Subcutaneous abdominal adipose tissue (tissue), 5 donors: ENCODE results near the gene ADISSP.

Experiments
- H3K27ac ChIP-seq: one replicate; pipeline ENCODE4 v1.7.0; 2013; ENCODE audit warnings: low read depth, mild to moderate bottlenecking, inconsistent platforms, low read length, moderate library complexity
- H3K27me3 ChIP-seq, 5 donors: one replicate each; pipeline ENCODE4 v1.7.0; 2013; ENCODE audit warnings: low read length in 5 of 5, inconsistent platforms in 1 of 5; ENCODE audit not compliant: control insufficient read depth in 5 of 5, insufficient read depth in 4 of 5
- H3K36me3 ChIP-seq, 5 donors: one replicate each; pipeline ENCODE4 v1.7.0; 2013; ENCODE audit warnings: low read length in 5 of 5; ENCODE audit not compliant: control insufficient read depth in 5 of 5, insufficient read depth in 5 of 5
- H3K4me1 ChIP-seq, 5 donors: one replicate each; pipeline ENCODE4 v1.7.0; 2013; ENCODE audit warnings: low read length in 5 of 5, mild to moderate bottlenecking in 3 of 5, moderate library complexity in 1 of 5; ENCODE audit not compliant: control insufficient read depth in 5 of 5, insufficient read depth in 5 of 5
- H3K4me3 ChIP-seq, 5 donors: one replicate each; pipeline ENCODE4 v1.7.0; 2013; ENCODE audit warnings: low read length in 5 of 5, low read depth in 1 of 5
- H3K9ac ChIP-seq, 5 donors: one replicate each; pipeline ENCODE4 v1.7.0; 2013; ENCODE audit warnings: low read length in 5 of 5, mild to moderate bottlenecking in 4 of 5, moderate library complexity in 3 of 5
- H3K9me3 ChIP-seq, 5 donors: one replicate each; pipeline ENCODE4 v1.7.0; 2013; ENCODE audit warnings: low read length in 5 of 5; ENCODE audit not compliant: control insufficient read depth in 5 of 5
- donor health status: healthy.
- donor health status: healthy.
- donor health status: healthy.
- donor health status: healthy.
- donor health status: healthy.

The ADISSP gene

DNA sequence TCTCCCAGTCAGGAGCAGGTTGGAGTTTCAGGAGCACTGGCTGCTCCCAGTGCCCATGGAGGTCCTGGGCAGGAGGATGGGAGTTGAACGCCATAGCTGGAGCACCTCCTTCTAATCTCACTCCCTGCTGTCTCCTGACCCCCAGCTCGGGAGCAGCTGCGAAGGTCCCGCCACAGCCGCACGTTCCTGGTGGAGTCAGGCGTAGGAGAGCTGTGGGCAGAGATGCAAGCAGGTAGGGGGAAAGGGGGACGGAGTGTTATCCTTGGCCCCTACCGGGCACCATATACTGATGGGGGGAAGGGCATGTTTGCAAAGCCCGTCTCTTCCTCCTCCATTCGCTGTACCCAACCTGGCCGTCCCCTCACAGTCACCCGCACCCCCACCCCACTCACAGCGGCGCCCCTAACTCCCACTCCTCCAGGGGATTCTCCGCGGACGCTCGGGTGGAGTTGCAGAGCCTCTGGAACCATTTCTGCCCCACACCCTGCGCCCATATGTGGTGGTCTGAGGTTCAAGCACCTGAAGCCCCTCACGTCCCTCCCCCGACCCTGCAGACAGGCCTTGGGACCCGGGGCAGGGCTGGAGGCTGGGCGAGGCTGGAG lies 18.4 kb downstream of the ADISSP start:
- Histone ChIP-seq H3K9me3 (no peaks in the 10 kb centered on the region), H3K4me3 (no peak overlapping the region), H3K9ac (no peak overlapping the region), H3K36me3 (peaks cover 0 to 80% (median 66%) of the 10 kb centered on the region in 5 donors), H3K27ac (no peak overlapping the region), H3K27me3 (peaks cover 0 to 3% (median 0%) of the 10 kb centered on the region in 5 donors), H3K4me1 (peaks cover 3 to 32% (median 17%) of the 10 kb centered on the region in 5 donors)

DNA sequence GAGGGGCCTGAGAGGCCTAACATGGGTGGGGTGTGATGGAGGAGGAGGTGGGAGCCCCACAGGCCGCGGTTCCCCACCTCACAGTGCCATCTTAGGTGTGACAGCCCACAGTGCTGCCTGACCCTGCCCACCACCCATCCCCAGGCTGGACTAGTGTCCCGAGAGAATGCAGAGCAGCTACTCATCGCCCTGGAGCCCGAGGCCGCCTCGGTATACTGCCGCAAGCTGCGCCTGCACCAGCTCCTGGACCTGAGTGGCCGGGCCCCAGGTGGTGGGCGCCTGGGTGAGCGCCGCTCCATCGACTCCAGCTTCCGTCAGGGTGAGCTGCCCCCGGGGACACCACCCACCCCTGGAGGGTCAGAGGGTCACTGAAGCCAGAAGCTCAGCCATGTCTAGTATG lies 19.5 kb downstream of the ADISSP start:
- no peaks in the 10 kb centered on the region for H3K9me3 ChIP-seq
- H3K27ac ChIP-seq, result no peak overlapping the region
- H3K9ac ChIP-seq, result no peak overlapping the region
- peaks cover 0 to 83% (median 71%) of the 10 kb centered on the region in 5 donors for H3K36me3 ChIP-seq
- peaks cover 0 to 21% (median 6%) of the 10 kb centered on the region in 5 donors for H3K4me1 ChIP-seq
- H3K27me3 ChIP-seq, result peaks cover 0 to 3% (median 0%) of the 10 kb centered on the region in 5 donors
- H3K4me3 ChIP-seq, result no peak overlapping the region

DNA sequence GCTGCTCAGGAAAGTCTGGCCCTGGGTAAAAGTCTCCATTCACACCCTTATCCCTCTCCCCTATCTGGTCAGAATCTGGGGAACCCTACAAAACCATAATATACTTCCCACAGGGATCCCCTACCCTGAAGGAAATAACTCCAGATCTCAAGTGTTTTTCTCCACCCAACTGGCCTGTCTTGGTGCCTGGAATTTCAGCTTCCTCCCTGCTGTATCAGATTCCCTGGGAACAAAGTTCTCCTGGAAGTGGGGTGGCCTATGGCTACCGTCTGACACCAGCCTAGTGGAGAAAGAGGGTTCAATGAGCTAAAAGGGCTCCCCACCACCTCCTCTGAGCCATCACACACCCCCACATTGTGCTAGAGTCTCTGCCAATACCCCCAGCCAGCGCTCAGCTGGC lies 20.1 kb downstream of the ADISSP start:
- Histone ChIP-seq H3K4me1 (peaks cover 0 to 15% (median 4%) of the 10 kb centered on the region in 5 donors), H3K9ac (no peak overlapping the region), H3K27me3 (peaks cover 0 to 3% (median 0%) of the 10 kb centered on the region in 5 donors), H3K4me3 (no peak overlapping the region), H3K27ac (no peak overlapping the region), H3K9me3 (no peaks in the 10 kb centered on the region), H3K36me3 (peaks cover 0 to 80% (median 71%) of the 10 kb centered on the region in 5 donors)

DNA sequence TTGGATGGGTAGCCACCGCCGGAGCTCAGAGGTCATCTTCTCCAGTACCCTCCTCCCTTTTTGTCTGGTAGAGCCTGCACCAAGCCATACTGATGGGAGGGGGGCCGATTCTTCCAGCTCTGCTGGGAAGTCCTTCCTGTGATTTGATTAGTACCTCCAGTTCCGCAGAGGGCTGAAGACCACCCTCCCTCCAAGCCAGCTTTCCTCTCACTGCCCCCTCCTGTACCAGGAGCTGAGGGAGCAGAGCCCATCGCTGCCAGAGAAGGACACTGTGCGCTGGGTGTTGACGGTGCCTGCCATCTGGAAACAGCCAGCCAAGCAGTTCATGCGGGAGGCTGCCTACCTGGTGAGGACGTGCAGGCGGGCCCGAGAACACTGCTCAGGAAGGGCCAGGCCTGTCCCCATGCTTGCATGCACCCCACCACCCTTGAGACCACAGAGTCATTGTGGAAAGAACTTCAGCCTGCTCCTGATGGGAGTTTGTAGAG lies 21.8 kb downstream of the ADISSP start:
- peaks cover 0 to 66% (median 60%) of the 10 kb centered on the region in 5 donors for H3K36me3 ChIP-seq
- H3K4me3 ChIP-seq, result no peak overlapping the region
- no peak overlapping the region for H3K27ac ChIP-seq
- peaks cover 0 to 3% (median 0%) of the 10 kb centered on the region in 5 donors for H3K27me3 ChIP-seq
- H3K9ac ChIP-seq, result no peak overlapping the region
- peaks cover 0 to 20% (median 4%) of the 10 kb centered on the region in 5 donors for H3K4me1 ChIP-seq
- H3K9me3 ChIP-seq, result no peaks in the 10 kb centered on the region

DNA sequence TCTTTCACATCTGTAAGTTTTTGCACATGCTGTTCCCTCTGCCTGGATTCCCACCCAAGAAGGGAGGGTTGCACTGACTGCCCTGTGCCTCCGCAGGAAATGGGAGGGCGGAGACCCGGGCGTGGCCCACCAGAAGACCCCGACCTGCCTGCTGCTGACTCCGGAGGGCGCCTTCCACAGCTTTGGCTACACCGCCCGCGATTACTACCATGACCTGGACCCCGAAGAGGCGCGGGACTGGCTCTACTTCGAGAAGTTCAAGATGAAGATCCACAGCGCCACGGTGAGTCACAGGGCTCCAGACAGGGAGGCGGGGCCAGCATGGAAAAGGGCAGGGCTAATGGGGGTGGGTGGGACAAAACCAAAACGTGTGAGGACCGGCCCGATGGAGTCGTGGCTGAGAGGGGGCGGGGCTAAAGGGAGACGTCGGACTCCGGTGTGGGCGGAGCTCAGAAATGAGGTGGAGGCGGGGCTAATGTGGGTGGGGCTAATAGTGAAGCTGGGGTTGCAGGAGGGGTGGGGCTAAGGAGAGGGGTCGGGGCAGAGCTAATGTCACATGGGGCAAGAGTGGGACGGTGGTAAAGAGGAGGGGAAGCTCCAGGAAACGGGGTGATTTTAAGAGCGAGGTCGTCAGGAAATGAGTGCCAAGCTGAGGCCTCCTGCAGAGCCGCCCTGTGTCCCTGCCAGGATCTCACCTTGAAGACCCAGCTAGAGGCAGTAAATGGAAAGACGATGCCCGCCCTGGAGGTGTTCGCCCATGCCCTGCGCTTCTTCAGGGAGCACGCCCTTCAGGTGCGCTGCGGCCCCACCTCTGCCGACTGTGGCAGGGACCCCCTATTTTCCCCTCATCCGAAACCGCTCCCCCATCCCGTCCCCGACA lies 22.5 kb downstream of the ADISSP start:
- Histone ChIP-seq H3K4me3 (no peak overlapping the region), H3K4me1 (peaks cover 0 to 27% (median 7%) of the 10 kb centered on the region in 5 donors), H3K36me3 (peaks cover 0 to 64% (median 58%) of the 10 kb centered on the region in 5 donors), H3K27me3 (peaks cover 0 to 3% (median 0%) of the 10 kb centered on the region in 5 donors), H3K27ac (no peak overlapping the region), H3K9me3 (no peaks in the 10 kb centered on the region), H3K9ac (no peak overlapping the region)

DNA sequence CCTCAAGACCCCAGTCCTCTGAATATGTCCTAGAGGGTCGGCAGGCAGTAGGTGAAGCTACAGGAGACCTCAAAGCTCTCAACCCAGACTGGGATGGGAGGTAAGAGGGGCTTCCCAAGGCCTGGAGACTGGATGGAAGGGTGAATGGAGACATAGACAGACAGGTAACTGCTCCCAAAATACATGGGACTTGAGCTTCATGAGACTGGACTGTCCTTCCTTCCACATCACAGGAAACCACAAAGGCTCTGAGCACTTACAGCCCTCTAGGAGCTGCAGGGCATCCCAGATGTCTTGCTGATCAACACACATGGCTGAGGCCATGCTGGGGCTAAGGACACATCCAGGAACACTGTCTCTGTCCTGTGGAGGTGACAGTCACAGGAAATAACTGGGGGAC lies 23.5 kb downstream of the ADISSP start:
- H3K27me3 ChIP-seq, result peaks cover 0 to 3% (median 0%) of the 10 kb centered on the region in 5 donors
- peaks cover 0 to 37% (median 17%) of the 10 kb centered on the region in 5 donors for H3K4me1 ChIP-seq
- no peak overlapping the region for H3K4me3 ChIP-seq
- H3K27ac ChIP-seq, result no peak overlapping the region
- H3K36me3 ChIP-seq, result peaks cover 0 to 57% (median 55%) of the 10 kb centered on the region in 5 donors
- H3K9me3 ChIP-seq, result no peaks in the 10 kb centered on the region
- no peak overlapping the region for H3K9ac ChIP-seq

DNA sequence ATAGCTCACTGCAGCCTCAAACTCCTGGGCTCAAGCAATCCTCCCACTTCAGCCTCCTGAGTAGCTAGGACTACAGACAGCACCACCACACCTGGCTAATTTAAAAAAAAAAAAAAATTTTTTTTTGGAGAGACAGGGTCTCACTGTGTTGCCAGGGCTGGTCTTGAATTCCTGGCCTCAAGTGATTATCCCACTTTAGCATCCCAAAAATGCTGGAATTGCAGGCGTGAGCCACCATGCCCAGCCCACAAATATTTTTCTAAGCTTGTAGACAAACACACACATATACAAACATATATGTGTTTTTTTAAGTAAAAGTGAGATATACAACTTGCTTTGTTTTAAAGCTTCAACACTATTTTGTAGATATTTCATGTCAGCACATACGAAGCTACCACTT lies 24.3 kb downstream of the ADISSP start:
- Histone ChIP-seq H3K27me3 (peaks cover 0 to 3% (median 0%) of the 10 kb centered on the region in 5 donors), H3K4me1 (peaks cover 6 to 45% (median 25%) of the 10 kb centered on the region in 5 donors), H3K9me3 (no peaks in the 10 kb centered on the region), H3K4me3 (no peak overlapping the region), H3K36me3 (peaks cover 0 to 54% (median 50%) of the 10 kb centered on the region in 5 donors), H3K27ac (no peak overlapping the region), H3K9ac (no peak overlapping the region)

DNA sequence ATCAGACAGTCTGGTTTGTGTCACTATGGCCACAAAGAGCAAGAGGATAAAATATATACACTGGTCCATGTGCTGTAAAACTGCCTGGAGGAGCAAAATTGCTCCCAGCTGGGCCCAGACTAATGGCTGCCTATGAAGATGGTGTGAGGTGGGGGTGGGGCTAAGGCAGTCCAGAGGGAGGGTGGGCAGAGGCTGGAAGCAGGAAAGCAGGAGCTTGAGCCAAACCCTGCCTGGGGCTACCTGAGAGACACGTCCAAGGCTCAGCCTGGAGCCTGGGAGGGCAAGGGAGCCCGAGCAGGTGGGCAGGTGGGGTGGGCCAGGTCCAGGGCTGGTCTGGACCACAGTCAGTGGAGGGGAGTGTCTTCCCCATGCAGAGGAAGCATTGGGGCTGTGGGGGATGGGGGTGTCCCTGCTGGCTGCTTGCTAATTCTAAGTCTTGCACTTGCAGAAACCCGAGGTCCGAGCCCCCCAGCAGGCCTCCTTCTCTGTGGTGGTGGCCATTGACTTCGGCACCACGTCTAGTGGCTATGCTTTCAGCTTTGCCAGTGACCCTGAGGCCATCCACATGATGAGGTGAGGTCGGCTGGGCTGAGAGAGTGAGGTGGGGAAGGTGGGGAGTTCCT lies 25.6 kb downstream of the ADISSP start:
- no peak overlapping the region for H3K9ac ChIP-seq
- H3K27me3 ChIP-seq, result peaks cover 0 to 3% (median 0%) of the 10 kb centered on the region in 5 donors
- no peak overlapping the region for H3K4me3 ChIP-seq
- H3K27ac ChIP-seq, result no peak overlapping the region
- H3K9me3 ChIP-seq, result no peaks in the 10 kb centered on the region
- peaks cover 0 to 41% (median 39%) of the 10 kb centered on the region in 5 donors for H3K36me3 ChIP-seq
- peaks cover 9 to 57% (median 34%) of the 10 kb centered on the region in 5 donors for H3K4me1 ChIP-seq

DNA sequence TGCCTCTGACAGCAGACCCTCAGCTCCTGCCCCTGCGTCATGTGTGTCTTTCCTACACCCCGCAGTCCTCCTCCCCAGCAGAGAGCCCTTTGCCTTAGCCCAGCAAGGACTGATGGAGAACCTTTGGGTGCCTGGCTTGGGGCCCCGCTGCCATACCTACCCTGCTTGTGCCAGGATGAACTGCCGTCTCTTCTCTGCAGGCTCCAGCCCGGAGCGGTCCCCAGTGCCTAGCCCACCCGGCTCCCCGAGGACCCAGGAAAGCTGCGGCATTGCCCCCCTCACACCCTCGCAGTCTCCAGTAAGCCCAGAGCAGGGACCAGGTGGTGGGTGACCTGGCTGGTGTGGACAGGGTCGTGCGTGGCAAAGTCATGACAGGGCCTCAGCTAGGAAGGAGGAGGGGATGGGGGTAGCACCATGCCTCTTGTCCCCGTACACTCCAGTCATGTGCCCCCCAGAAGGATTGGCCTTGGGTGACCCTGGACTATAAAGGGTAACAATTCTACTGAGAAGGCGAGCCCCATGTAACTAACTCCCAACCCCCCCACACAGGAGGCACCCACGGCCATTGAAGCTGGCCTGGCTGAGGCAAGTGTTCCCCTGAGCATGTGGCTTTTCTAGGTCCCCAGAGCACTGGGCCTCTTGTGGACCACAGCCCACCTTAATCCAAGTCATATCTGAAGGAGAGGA lies 26.8 kb downstream of the ADISSP start:
- peaks cover 0 to 40% (median 32%) of the 10 kb centered on the region in 5 donors for H3K36me3 ChIP-seq
- H3K4me1 ChIP-seq, result peaks cover 9 to 66% (median 34%) of the 10 kb centered on the region in 5 donors
- no peaks in the 10 kb centered on the region for H3K27me3 ChIP-seq
- no peaks in the 10 kb centered on the region for H3K9me3 ChIP-seq
- H3K4me3 ChIP-seq, result no peak overlapping the region
- peak overlapping the region; percentile 55 for H3K27ac ChIP-seq
- peak overlapping the region in 1 of 5 donors; percentile 61 for H3K9ac ChIP-seq
